Thymus (tissue), 11 donors: ENCODE data around the gene SPDEF. TPM values are rescaled to one million over a fixed set of nuclear protein-coding genes. Genes with fewer than 3 reads are reported as not detected.
A peak's percentile ranks its signal among the peaks of the same experiment; 100 is the strongest.

ENCODE experiments used
- DNase-seq, 9 donors: peaks; one replicate each; pipeline ENCODE4 v3.0.0-alpha.2; 2013; ENCODE audit warnings: low spot score in 9 of 9, low read depth in 6 of 9, missing footprints in 1 of 9
- H3K27ac ChIP-seq, 2 donors: one replicate each; pipeline ENCODE4 v1.5.1; 2013; ENCODE audit warnings: control low read depth in 1 of 2, low read depth in 1 of 2, low read length in 1 of 2, mild to moderate bottlenecking in 1 of 2, moderate library complexity in 1 of 2
- H3K27me3 ChIP-seq, 2 donors: one replicate each; pipeline ENCODE4 v1.5.1; 2013; ENCODE audit warnings: low read length in 1 of 2; ENCODE audit not compliant: control insufficient read depth in 2 of 2, insufficient read depth in 1 of 2
- H3K36me3 ChIP-seq, 2 donors: one replicate each; pipeline ENCODE4 v1.5.1; 2013; ENCODE audit warnings: low read length in 1 of 2, mild to moderate bottlenecking in 1 of 2, moderate library complexity in 1 of 2; ENCODE audit not compliant: control insufficient read depth in 2 of 2, insufficient read depth in 2 of 2
- H3K4me1 ChIP-seq, 2 donors: one replicate each; pipeline ENCODE4 v1.5.1; 2013; ENCODE audit warnings: low read length in 2 of 2; ENCODE audit not compliant: control insufficient read depth in 2 of 2, insufficient read depth in 2 of 2
- H3K4me3 ChIP-seq, 2 donors: one replicate each; pipeline ENCODE4 v1.5.1; 2013; ENCODE audit warnings: low read length in 2 of 2, control low read depth in 1 of 2, mild to moderate bottlenecking in 1 of 2
- H3K9me3 ChIP-seq, 2 donors: one replicate each; pipeline ENCODE4 v1.5.1; 2013; ENCODE audit warnings: low read length in 1 of 2, mild to moderate bottlenecking in 1 of 2; ENCODE audit not compliant: control insufficient read depth in 2 of 2, insufficient read depth in 1 of 2
- WGBS: extraction: QIAGEN DNeasy Blood & Tissue Kit; methylation state at CpG from one replicate; pipeline ENCODE4 v1.1.7; 2013; 5-methylcytosine and 5-hydroxymethylcytosine counted together
- polyA plus RNA-seq: library from polyadenylated mRNA; stranded (reverse); fragments of 200-250 nt; gene quantifications from one replicate; pipeline ENCODE4 v1.2.3, GENCODE V29; 2013
- total RNA-seq: library from RNA; stranded (reverse); fragments of 120-200 nt; gene quantifications from one replicate; pipeline ENCODE4 v1.2.4, GENCODE V29; 2013
- donor health status: healthy.

The SPDEF gene
- total and polyA plus RNA-seq, 2 donors = 0.14 to 0.55 TPM

DNA sequence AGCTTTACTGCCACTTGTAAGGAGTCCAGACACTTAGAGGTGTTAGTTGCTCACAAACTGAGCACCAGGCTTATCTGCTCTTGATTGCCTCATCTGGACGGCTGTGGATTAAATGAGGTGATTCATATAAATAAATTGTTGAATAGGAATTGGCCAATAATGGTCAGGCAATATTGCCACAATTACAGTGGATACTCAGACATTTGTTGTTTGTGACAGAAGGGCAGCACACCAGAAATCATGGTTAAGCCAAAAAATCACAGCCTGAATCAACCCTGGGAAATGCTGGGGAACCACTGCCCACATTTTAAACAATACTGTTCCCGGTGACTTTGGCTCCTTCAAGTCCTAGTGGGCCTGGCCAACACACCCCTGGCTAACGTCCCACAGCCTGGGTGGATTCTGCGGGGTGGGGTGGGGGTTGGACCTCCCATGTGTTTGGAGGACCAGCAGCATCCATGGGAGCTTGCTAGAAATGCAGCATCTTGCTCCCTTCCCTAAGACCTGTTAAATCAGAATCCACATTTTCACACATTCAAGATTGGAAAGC is 29.5 kb upstream of the SPDEF start:
- Histone ChIP-seq H3K4me1 (no peaks in the 10 kb centered on the region), H3K27ac (no peak overlapping the region), H3K4me3 (no peak overlapping the region), H3K9me3 (no peaks in the 10 kb centered on the region), H3K36me3 (peaks cover 19 to 26% of the 10 kb centered on the region in 2 donors), H3K27me3 (no peaks in the 10 kb centered on the region)
- DNase-seq = no peak
- WGBS = 94% methylated on average over 4 of the region's 4 CpGs

DNA sequence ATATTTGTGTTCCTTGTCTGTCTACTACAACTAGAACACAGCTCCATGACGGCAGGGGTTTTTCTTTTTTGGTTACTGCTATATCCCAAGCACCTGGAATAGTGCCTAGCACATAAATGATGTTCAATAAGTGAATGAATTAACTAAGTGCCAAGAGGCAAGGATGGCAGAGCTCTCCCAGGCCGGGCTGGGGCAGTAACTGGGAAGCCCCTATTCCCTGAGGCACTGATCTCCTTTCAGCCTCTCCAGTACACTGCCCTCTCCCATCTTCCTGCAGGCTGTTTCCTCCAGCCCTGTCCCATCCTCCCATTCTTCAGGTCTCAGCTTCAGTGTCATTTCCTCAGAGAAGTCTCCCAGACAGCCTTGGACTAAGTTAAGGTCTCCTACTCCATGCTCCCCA is 29.0 kb upstream of the SPDEF start:
- Histone ChIP-seq H3K27me3 (no peaks in the 10 kb centered on the region), H3K9me3 (no peaks in the 10 kb centered on the region), H3K27ac (no peak overlapping the region), H3K4me1 (no peaks in the 10 kb centered on the region), H3K4me3 (no peak overlapping the region), H3K36me3 (peaks cover 19 to 26% of the 10 kb centered on the region in 2 donors)
- 96% methylated on average over 2 of the region's 2 CpGs for WGBS
- DNase-seq = no peak

DNA sequence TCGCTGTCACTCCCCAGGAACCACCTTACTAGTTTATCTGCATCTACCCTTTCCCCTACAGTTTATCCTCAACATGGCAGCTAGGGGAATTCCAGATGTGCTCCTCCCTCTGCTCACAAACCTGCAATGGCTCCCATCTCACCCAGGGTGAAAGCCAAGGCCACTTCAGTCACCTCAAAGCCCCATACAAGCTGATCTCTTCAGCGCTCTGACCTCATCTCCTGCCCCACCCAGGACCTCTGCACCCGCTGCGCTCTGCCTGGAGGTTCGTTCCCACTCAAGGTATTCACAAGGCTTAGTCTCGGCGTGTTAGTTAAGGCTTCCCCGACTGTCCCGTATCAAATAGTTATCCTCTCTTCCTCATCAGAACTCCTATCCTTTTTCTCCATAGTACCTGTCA is 28.6 kb upstream of the SPDEF start:
- H3K27ac ChIP-seq = no peak overlapping the region
- WGBS = over 99% methylated on average over 9 of the region's 9 CpGs
- peaks cover 19 to 24% of the 10 kb centered on the region in 2 donors for H3K36me3 ChIP-seq

DNA sequence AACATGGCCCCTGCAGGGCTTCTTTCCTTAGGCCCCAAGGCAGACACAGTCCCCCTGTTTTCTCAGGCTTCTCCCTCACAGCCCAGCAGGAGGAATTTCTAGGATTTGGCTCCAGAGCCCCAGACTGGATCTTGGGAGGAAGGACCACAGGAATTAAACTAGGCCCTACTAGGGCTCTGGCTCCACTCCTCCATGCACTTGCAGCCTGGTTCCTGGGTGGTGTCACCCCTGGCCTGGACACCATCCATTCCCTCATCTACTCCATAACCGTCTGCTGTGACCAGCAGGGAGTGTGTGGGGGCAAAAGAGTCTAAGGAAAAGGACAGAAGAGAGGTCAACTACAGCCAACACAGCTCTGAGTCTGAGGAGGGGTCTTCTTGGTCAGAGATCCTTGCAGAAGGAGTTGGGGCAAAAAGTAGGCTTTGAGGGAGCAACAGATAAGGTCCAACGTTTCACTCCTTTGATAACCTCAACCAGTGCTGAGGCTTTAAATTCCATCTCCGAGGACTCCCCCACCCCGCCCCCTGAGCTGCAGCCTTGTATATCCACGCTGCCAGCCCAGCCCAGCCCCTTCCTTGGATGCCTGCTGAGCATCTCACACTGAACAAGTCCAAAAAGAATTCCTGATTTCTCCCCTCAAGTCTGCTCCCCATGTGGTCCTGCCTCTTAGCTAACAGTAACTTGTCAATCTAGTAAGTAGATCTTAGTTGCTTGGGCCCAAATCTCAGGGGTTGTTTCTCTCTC is 27.9 kb upstream of the SPDEF start:
- H3K27ac ChIP-seq = no peak overlapping the region
- DNase-seq = no peak
- no peaks in the 10 kb centered on the region for H3K4me1 ChIP-seq
- H3K36me3 ChIP-seq = peaks cover 16 to 19% of the 10 kb centered on the region in 2 donors
- H3K9me3 ChIP-seq = no peaks in the 10 kb centered on the region
- 95% methylated on average over 5 of the region's 5 CpGs for WGBS
- H3K27me3 ChIP-seq = no peaks in the 10 kb centered on the region
- H3K4me3 ChIP-seq = no peak overlapping the region

More for the DNA sequence above, 28.6 kb upstream of the SPDEF start:
- Histone ChIP-seq H3K27me3 (no peaks in the 10 kb centered on the region), H3K4me3 (no peak overlapping the region), H3K9me3 (no peaks in the 10 kb centered on the region), H3K4me1 (no peaks in the 10 kb centered on the region)
- no peak for DNase-seq

GRCh38 chr6:34583461-34583860 is 27.3 kb upstream of the SPDEF start:
- no peaks in the 10 kb centered on the region for H3K27me3 ChIP-seq
- WGBS = 97% methylated on average over 6 of the region's 6 CpGs
- H3K9me3 ChIP-seq = no peaks in the 10 kb centered on the region
- H3K36me3 ChIP-seq = peaks cover 13% of the 10 kb centered on the region in 2 donors
- H3K27ac ChIP-seq = no peak overlapping the region
- peak in 1 of 9 donors; percentile 4 for DNase-seq
- H3K4me1 ChIP-seq = no peaks in the 10 kb centered on the region
- no peak overlapping the region for H3K4me3 ChIP-seq

DNA sequence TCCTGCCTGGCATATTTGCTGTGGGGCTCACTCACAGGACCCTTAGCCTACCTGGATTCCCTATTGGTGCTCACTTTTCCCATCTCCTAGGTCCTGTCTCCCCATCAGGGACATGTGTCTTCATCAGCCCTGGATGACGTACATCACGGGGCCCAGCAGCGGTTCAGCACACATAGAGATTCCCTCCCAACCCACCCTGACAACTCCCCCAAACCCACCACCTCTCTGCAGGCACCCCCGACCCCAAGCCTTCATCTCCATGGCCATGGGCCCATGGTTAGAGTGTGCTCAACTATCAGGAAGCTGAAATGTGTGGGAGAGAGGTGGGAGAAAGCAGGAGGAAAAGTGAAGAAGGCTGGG is 25.4 kb upstream of the SPDEF start:
- H3K9me3 ChIP-seq = no peaks in the 10 kb centered on the region
- H3K36me3 ChIP-seq = peaks cover 0 to 3% of the 10 kb centered on the region in 2 donors
- no peaks in the 10 kb centered on the region for H3K27me3 ChIP-seq
- H3K4me3 ChIP-seq = no peak overlapping the region
- no peak overlapping the region for H3K27ac ChIP-seq
- H3K4me1 ChIP-seq = no peaks in the 10 kb centered on the region
- no peak for DNase-seq
- WGBS = 98% methylated on average over 4 of the region's 4 CpGs

- peaks cover 0 to 3% of the 10 kb centered on the region in 2 donors for H3K36me3 ChIP-seq
- no peaks in the 10 kb centered on the region for H3K4me1 ChIP-seq
- H3K9me3 ChIP-seq = no peaks in the 10 kb centered on the region
- no peak for DNase-seq
- H3K4me3 ChIP-seq = no peak overlapping the region
- 97% methylated on average over 6 of the region's 6 CpGs for WGBS
- no peaks in the 10 kb centered on the region for H3K27me3 ChIP-seq
- H3K27ac ChIP-seq = no peak overlapping the region
These were observed 24.8 kb upstream of the SPDEF start for GRCh38 chr6:34580707-34581560.

- H3K4me3 ChIP-seq = no peak overlapping the region
- no peak overlapping the region for H3K27ac ChIP-seq
- H3K9me3 ChIP-seq = no peaks in the 10 kb centered on the region
- 98% methylated on average over 7 of the region's 7 CpGs for WGBS
- H3K4me1 ChIP-seq = no peaks in the 10 kb centered on the region
- no peak for DNase-seq
- no peaks in the 10 kb centered on the region for H3K27me3 ChIP-seq
- peaks cover 0 to 2% of the 10 kb centered on the region in 2 donors for H3K36me3 ChIP-seq
These were observed 22.5 kb upstream of the SPDEF start for GRCh38 chr6:34578445-34579262.
